ENCODE data around the gene COMP. TPM values are rescaled to one million over a fixed set of nuclear protein-coding genes. Genes with fewer than 3 reads are reported as not detected.

The COMP gene
- total RNA-seq, 1 donor from 2014 or later: not detected

- no peak for DNase-seq (ENCODE audit: low read depth)
Observed at GRCh38 chr19:18770663-18771327, 20.3 kb downstream of the COMP start.

GRCh38 chr19:18769989-18770528 lies 21.0 kb downstream of the COMP start:
- DNase-seq (ENCODE audit: low read depth): no peak

GRCh38 chr19:18768997-18769891 lies 21.9 kb downstream of the COMP start:
- peak; percentile 57 for DNase-seq (ENCODE audit: low read depth)

- no peak for DNase-seq (ENCODE audit: low read depth)
Observed at GRCh38 chr19:18768046-18768771, 22.9 kb downstream of the COMP start.

- no peak for DNase-seq (ENCODE audit: low read depth)
Observed at GRCh38 chr19:18765224-18765623, 25.9 kb downstream of the COMP start.

GRCh38 chr19:18764591-18765051 lies 26.5 kb downstream of the COMP start:
- DNase-seq (ENCODE audit: low read depth): peak; percentile 79

- DNase-seq (ENCODE audit: low read depth): peak; percentile 90
Observed at GRCh38 chr19:18763674-18764590, 27.2 kb downstream of the COMP start.

- DNase-seq (ENCODE audit: low read depth): peak; percentile 22
Observed at GRCh38 chr19:18762125-18763023, 28.7 kb downstream of the COMP start.

GRCh38 chr19:18761531-18762110 lies 29.5 kb downstream of the COMP start:
- no peak for DNase-seq (ENCODE audit: low read depth)

- no peak for DNase-seq (ENCODE audit: low read depth)
Observed at GRCh38 chr19:18760440-18761383, 30.4 kb downstream of the COMP start.

GRCh38 chr19:18759995-18760426 lies 31.1 kb downstream of the COMP start:
- DNase-seq (ENCODE audit: low read depth): no peak

GRCh38 chr19:18759304-18759994 lies 31.7 kb downstream of the COMP start:
- no peak for DNase-seq (ENCODE audit: low read depth)

- no peak for DNase-seq (ENCODE audit: low read depth)
Observed at GRCh38 chr19:18756896-18757295, 34.2 kb downstream of the COMP start.

GRCh38 chr19:18754501-18754900 lies 36.6 kb downstream of the COMP start:
- no peak for DNase-seq (ENCODE audit: low read depth)

- DNase-seq (ENCODE audit: low read depth): no peak
Observed at GRCh38 chr19:18751571-18751970, 39.5 kb downstream of the COMP start.

- DNase-seq (ENCODE audit: low read depth): no peak
Observed at GRCh38 chr19:18750295-18750970, 40.7 kb downstream of the COMP start.

Data from myocyte (in vitro differentiated cells).